Measurements from ENCODE around the gene TXNRD2.
A peak's percentile ranks its signal among the peaks of the same experiment; 100 is the strongest.

TXNRD2 gene

DNA sequence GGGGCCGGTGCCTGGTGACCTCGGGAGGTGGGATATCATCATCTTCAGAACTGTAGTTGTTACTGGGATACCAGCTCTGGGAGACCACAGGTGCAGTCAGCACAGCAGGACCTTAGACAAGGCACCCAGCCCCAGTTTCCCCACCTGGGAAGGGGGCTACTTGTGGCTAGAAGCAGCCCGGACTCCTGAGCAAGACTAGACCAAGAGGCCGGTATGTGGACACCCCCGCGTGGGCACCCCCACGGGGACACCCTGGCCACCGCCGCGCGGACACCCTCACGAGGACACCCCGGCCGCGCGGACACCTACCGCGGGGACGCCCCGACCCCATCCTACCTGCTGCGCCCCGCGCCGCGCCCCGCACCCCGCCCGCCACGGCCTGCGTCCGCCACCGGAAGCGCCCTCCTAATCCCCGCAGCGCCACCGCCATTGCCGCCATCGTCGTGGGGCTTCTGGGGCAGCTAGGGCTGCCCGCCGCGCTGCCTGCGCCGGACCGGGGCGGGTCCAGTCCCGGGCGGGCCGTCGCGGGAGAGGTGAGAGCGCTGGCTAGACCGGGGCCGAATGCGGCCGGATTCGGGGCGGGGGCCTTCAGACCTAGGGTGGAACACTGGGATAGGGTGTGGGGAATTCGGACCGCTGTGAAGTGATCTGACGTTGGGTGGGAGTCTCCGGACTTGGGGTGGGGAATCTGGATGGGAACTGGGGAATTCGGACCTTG lies at the start of gene TXNRD2, which contains the start of gene COMT:
TSS of gene TXNRD2 (minus strand) at position 454 of the 718 bp plus-strand sequence. CDS start at position 439, 15 bp downstream.
TSS of gene COMT (plus strand) at position 408 of the 718 bp plus-strand sequence. CDS start 20,755 bp downstream, outside the sequence.
- peak; percentile 81 for DNase-seq

DNA sequence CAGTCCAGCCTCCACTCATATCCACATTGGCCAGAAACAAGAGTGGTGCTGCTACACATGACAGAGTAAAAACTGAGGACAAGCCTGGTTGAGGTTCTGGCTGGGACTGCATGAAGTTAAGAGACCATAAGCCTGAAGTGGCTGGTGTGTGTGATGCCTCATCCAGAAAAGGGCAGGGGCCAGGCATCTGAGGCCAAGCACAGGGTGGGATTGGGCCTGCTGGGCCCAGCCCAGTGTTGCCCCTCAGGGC lies 49.7 kb upstream of the TXNRD2 start:
- no peak for DNase-seq

- no peak for DNase-seq
These were observed 49.2 kb upstream of the TXNRD2 start for GRCh38 chr22:19990609-19991394.

- no peak for DNase-seq
These were observed 48.6 kb upstream of the TXNRD2 start for GRCh38 chr22:19990188-19990587.

GRCh38 chr22:19989725-19990067 lies 48.1 kb upstream of the TXNRD2 start:
- DNase-seq = no peak

- no peak for DNase-seq
These were observed 47.5 kb upstream of the TXNRD2 start for GRCh38 chr22:19988965-19989724.

DNA sequence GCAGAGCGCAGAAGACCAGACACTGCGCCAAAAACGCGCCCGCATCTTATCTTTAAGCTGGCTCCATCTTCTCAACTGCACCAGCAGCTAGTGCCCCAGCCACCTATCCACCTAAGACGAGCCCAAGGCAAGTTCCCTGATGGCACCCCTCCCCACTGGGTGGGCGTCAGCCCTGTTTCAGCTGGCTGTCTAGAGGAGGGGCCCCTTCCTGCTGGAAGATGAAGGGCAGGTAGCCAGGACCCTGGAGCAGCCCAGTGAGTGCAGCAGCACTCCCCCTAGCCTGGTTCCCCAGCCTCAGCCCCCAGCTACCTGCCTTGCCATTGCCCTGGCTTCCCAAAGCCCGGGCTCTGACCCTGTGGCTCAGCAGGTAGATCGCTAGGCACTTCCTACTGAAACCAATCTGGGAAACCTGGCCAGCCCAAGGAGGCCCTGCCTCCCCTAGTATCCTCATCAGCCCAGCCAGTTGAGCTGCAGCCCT lies 46.8 kb upstream of the TXNRD2 start:
- DNase-seq = no peak

- DNase-seq = no peak
These were observed 46.0 kb upstream of the TXNRD2 start for GRCh38 chr22:19987394-19988306.

- peak; percentile 66 for DNase-seq
These were observed 45.1 kb upstream of the TXNRD2 start for GRCh38 chr22:19986410-19987341.

GRCh38 chr22:19986011-19986409 lies 44.4 kb upstream of the TXNRD2 start:
- DNase-seq = no peak

DNA sequence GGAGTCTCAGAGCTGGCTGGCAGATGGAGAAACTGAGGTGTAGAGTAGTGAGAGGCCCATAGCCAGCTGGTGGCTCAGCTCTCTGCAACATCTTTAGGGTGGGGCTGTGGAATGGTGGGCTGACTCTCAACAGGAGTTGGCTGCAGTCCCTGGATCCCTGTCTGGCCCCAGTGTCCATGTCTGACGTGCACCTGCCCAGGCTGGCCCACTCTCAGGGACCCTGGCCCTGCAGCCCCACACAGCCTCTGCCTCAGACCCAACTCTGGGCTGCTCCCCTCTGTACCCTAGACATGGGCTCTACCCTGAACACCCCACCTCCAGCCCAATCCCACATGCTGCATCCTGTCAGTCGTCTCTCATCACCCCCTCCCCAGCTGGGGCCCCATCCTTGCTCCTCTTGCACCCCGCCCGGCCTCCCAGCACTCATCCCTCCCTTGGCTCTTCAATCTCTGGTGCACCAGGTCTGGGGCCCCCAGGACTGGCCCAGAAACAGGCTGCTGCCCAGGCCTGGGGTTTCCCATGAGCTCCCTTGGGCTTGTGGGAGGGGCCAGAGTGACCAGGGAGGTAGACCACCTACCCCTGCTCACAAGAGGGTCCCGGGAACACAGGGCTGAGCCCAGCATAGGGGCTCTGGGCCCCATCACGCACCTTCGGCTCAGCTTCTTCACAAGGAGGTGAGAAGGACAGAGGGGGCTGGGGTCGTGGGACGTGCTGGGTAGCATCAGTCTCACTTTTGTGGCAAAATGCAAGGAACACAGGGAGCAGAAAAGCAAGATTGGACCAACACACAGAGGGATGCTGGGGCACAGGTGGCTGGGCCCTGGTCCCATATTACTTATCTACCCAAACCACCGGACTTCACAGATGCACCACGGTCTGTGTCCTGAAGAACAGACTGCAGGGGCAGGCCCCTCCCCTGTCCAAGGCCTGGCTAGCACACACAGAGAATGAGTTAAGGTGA lies 43.5 kb upstream of the TXNRD2 start:
- no peak for DNase-seq

- DNase-seq = no peak
These were observed 42.7 kb upstream of the TXNRD2 start for GRCh38 chr22:19984201-19984753.

- DNase-seq = no peak
These were observed 42.1 kb upstream of the TXNRD2 start for GRCh38 chr22:19983741-19984140.

GRCh38 chr22:19982991-19983578 lies 41.5 kb upstream of the TXNRD2 start:
- DNase-seq = no peak

- no peak for DNase-seq
These were observed 40.6 kb upstream of the TXNRD2 start for GRCh38 chr22:19981961-19982920.

- DNase-seq = no peak
These were observed 39.7 kb upstream of the TXNRD2 start for GRCh38 chr22:19981171-19981960.

- no peak for DNase-seq
These were observed 39.1 kb upstream of the TXNRD2 start for GRCh38 chr22:19980766-19981165.
